IMR-90 (cell line): ENCODE results near the gene UBE2O. TPM values are rescaled to one million over a fixed set of nuclear protein-coding genes. Genes with fewer than 3 reads are reported as not detected.

ENCODE experiments used
- ATAC-seq: fragments of 200-7000 bp; cut with Tn5 transposase; 2 replicates; pipeline ENCODE4 v1.9.1; 2020; ENCODE audit warnings: low read depth, mild to moderate bottlenecking, moderate library complexity
- BruUV-seq: library from RNA; stranded (reverse); fragments of 400-500 nt; replicated peaks from 2 replicates; lab custom pipeline; 2021; lab: Mats Ljungman, UMichigan
- CTCF ChIA-PET: fragments of 300-600 bp; formaldehyde crosslinking; extraction: SDS; loops from one replicate; lab custom pipeline; 2021; ENCODE audit warnings: antibody characterized with exemption; lab: Yijun Ruan, JAX
- POLR2A ChIA-PET: fragments of 300-600 bp; sonication (Branson Sonifier 250); formaldehyde crosslinking; loops from one replicate; lab custom pipeline; 2022; ENCODE audit warnings: antibody characterized with exemption; ENCODE audit not compliant: unreplicated experiment; lab: Charles Lee
- DNase-seq: peaks from one replicate; pipeline ENCODE4 v3.0.0; 2013
- H2AFZ ChIP-seq: replicated peaks from 2 replicates; pipeline ENCODE3; 2013; ENCODE audit warnings: low read length, mild to moderate bottlenecking; ENCODE audit not compliant: poor library complexity
- H2AK5ac ChIP-seq: 2 replicates; pipeline ENCODE4 v1.6.1; 2013; ENCODE audit warnings: low read depth, low read length, inconsistent platforms
- H2AK9ac ChIP-seq: replicated peaks from 2 replicates; pipeline ENCODE3; 2013; ENCODE audit warnings: mild to moderate bottlenecking, low read depth, low read length, moderate library complexity; ENCODE audit not compliant: poor library complexity
- H2BK120ac ChIP-seq: 2 replicates; pipeline ENCODE4 v1.6.1; 2013; ENCODE audit warnings: low read depth, low read length, inconsistent platforms
- H2BK15ac ChIP-seq: 3 replicates; pipeline ENCODE4 v1.6.1; 2013; ENCODE audit warnings: low read depth, low read length, inconsistent platforms
- H2BK20ac ChIP-seq: 2 replicates; pipeline ENCODE4 v1.6.1; 2013; ENCODE audit warnings: low read depth, mild to moderate bottlenecking, inconsistent platforms, low read length, moderate library complexity
- H2BK5ac ChIP-seq: 2 replicates; pipeline ENCODE4 v1.6.1; 2013; ENCODE audit warnings: mild to moderate bottlenecking, low read depth, low read length, inconsistent platforms; ENCODE audit not compliant: poor library complexity, severe bottlenecking
- H3K14ac ChIP-seq: replicated peaks from 2 replicates; pipeline ENCODE4 v1.6.1; 2013; ENCODE audit warnings: low read depth, low read length, inconsistent platforms
- H3K18ac ChIP-seq: 2 replicates; pipeline ENCODE4 v1.6.1; 2013; ENCODE audit warnings: low read depth, low read length, control low read depth
- H3K23ac ChIP-seq: 2 replicates; pipeline ENCODE4 v1.6.1; 2013; ENCODE audit warnings: low read depth, low read length, inconsistent platforms
- H3K27ac ChIP-seq: 2 replicates; pipeline ENCODE4 v1.5.1; 2013; ENCODE audit warnings: mild to moderate bottlenecking, control low read depth, low read length; ENCODE audit not compliant: insufficient read depth
- H3K27me3 ChIP-seq: 2 replicates; pipeline ENCODE4 v1.6.1; 2013; ENCODE audit warnings: low read length; ENCODE audit not compliant: control insufficient read depth, insufficient read depth
- H3K36me3 ChIP-seq: 2 replicates; pipeline ENCODE4 v1.6.1; 2013; ENCODE audit warnings: low read length, mixed read lengths; ENCODE audit not compliant: control insufficient read depth, insufficient read depth
- H3K4ac ChIP-seq: 2 replicates; pipeline ENCODE4 v1.6.1; 2013; ENCODE audit warnings: low read depth, low read length, inconsistent platforms
- H3K4me1 ChIP-seq: 2 replicates; pipeline ENCODE4 v1.6.1; 2013; ENCODE audit warnings: low read length, mixed read lengths; ENCODE audit not compliant: control insufficient read depth, insufficient read depth
- H3K4me2 ChIP-seq: 2 replicates; pipeline ENCODE4 v1.6.1; 2013; ENCODE audit warnings: low read depth, mild to moderate bottlenecking, control low read depth, low read length, moderate library complexity
- H3K4me3 ChIP-seq: 2 replicates; pipeline ENCODE4 v1.5.1; 2013; ENCODE audit warnings: low read depth, mild to moderate bottlenecking, control low read depth, low read length, moderate library complexity; ENCODE audit not compliant: insufficient read depth
- H3K56ac ChIP-seq: 2 replicates; pipeline ENCODE4 v1.6.1; 2013; ENCODE audit warnings: low read length, inconsistent platforms; ENCODE audit not compliant: insufficient read depth; ENCODE audit errors: extremely low read depth
- H3K79me1 ChIP-seq, 2 experiments: 2 replicates each; pipeline ENCODE4 v1.6.1; 2013; ENCODE audit warnings: low read length in 2 of 2, inconsistent platforms in 1 of 2, low read depth in 1 of 2
- H3K9ac ChIP-seq: 2 replicates; pipeline ENCODE4 v1.6.1; 2013; ENCODE audit warnings: low read depth, low read length, control low read depth
- H3K9me1 ChIP-seq: 2 replicates; pipeline ENCODE4 v1.6.1; 2013; ENCODE audit warnings: low read length, inconsistent platforms; ENCODE audit not compliant: insufficient read depth
- H3K9me3 ChIP-seq: 2 replicates; pipeline ENCODE4 v1.6.1; 2013; ENCODE audit warnings: low read length; ENCODE audit not compliant: control insufficient read depth, insufficient read depth
- H4K20me1 ChIP-seq: 2 replicates; pipeline ENCODE4 v1.6.1; 2013; ENCODE audit warnings: low read length, inconsistent platforms; ENCODE audit not compliant: insufficient read depth
- H4K5ac ChIP-seq: 2 replicates; pipeline ENCODE4 v1.6.1; 2013; ENCODE audit warnings: mild to moderate bottlenecking, low read depth, low read length, control low read depth
- H4K8ac ChIP-seq, 2 experiments: 2 replicates each; pipeline ENCODE4 v1.6.1; 2013; ENCODE audit warnings: low read depth in 2 of 2, low read length in 2 of 2, control low read depth in 1 of 2, inconsistent platforms in 1 of 2
- H4K91ac ChIP-seq: 2 replicates; pipeline ENCODE4 v1.6.1; 2013; ENCODE audit warnings: low read depth, low read length, inconsistent platforms; ENCODE audit not compliant: insufficient read depth
- BHLHE40 ChIP-seq: fragments of 150-350 bp; IDR thresholded peaks from 2 replicates; pipeline ENCODE4 v1.6.1; 2016; ENCODE audit warnings: mild to moderate bottlenecking, low read depth, low read length
- MAFK ChIP-seq: IDR thresholded peaks from 2 replicates; pipeline ENCODE4 v1.6.1; 2012; ENCODE audit warnings: low read depth, low read length, improper control_type of control experiment
- MAZ ChIP-seq: IDR thresholded peaks from 2 replicates; pipeline ENCODE4 v1.6.1; 2012; ENCODE audit warnings: low read depth, mild to moderate bottlenecking, low read length, improper control_type of control experiment, moderate library complexity, borderline replicate concordance
- RAD21 ChIP-seq: IDR thresholded peaks from 2 replicates; pipeline ENCODE4 v1.6.1; 2012; ENCODE audit warnings: low read length, improper control_type of control experiment
- WGBS, 2 experiments: methylation state at CpG; one replicate each; pipeline versions ENCODE4 v1.1.5 to v1.1.7; 2013; ENCODE audit warnings: missing lambda C conversion rate in 2 of 2; ENCODE audit not compliant: insufficient read length in 1 of 2; ENCODE audit errors: extremely low coverage in 2 of 2; 5-methylcytosine and 5-hydroxymethylcytosine counted together
- dilution Hi-C: fragments of 300-500 bp; cut with HindIII; formaldehyde crosslinking; loops from one replicate; pipeline ENCODE4 v1.14.3; 2018; ENCODE audit warnings: low sequenced_read_pairs; ENCODE audit not compliant: unreplicated experiment
- in situ Hi-C: fragments of 300-500 bp; cut with MboI; formaldehyde crosslinking; loops from 3 replicates; pipeline ENCODE4 v1.14.3; 2019; ENCODE audit warnings: low sequenced_read_pairs, inconsistent platforms, mixed read lengths
- intact Hi-C: fragments of 100-400 bp; cut with micrococcal nuclease; formaldehyde crosslinking; loops from 2 replicates; pipeline ENCODE4 v1.10.0; 2022
- polyA plus RNA-seq, 3 experiments: library from polyadenylated mRNA; depleted of rRNA; stranded (reverse); fragments of >200 nt; gene quantifications; 2 replicates each; pipeline ENCODE4 v1.2.3, GENCODE V29; 2012; ENCODE audit warnings: low replicate concordance in 1 of 3
- total RNA-seq: library from RNA; depleted of rRNA; stranded (reverse); fragments of >200 nt; gene quantifications from 2 replicates; pipeline ENCODE4 v1.2.3, GENCODE V29; 2012

The UBE2O gene
- total and polyA plus RNA-seq, 2 of the 4 experiments (the other 2 are of a cell fraction) = 17.6 TPM

- Histone ChIP-seq H3K18ac (no peak overlapping the region), H3K79me1 (peaks cover 19 to 40% of the 10 kb centered on the region in 2 experiments; a peak in 3 of 4 replicates), H3K4me1 (peaks cover 8% of the 10 kb centered on the region), H3K14ac (no peak overlapping the region), H3K56ac (no peak overlapping the region), H3K36me3 (no peaks in the 10 kb centered on the region), H2BK20ac (no peak overlapping the region), H3K27ac (no peak overlapping the region), H2AK9ac (peak overlapping the region; percentile 95), H3K9me1 (peaks cover 13% of the 10 kb centered on the region), H4K20me1 (peaks cover 42% of the 10 kb centered on the region), H3K4me3 (0 out of 2 replicates have a peak overlapping the region, but pooled peaks have one; percentile 7), H2BK15ac (no peak overlapping the region), H3K23ac (no peak overlapping the region), H3K9ac (no peak overlapping the region), H2AFZ (peak overlapping the region; percentile 97), H2BK5ac (no peak overlapping the region), H3K9me3 (no peaks in the 10 kb centered on the region), H4K8ac (no peak overlapping the region), H2BK120ac (no peak overlapping the region), H4K5ac (no peak overlapping the region), H4K91ac (no peak overlapping the region), H3K4me2 (no peak overlapping the region), H2AK5ac (no peak overlapping the region), H3K4ac (no peak overlapping the region), H3K27me3 (no peaks in the 10 kb centered on the region)
- in situ Hi-C loops = no loop called here
- no peak for ATAC-seq
- no peak for DNase-seq
- dilution Hi-C loops = no loop called here
- ChIA-PET POLR2A (no interaction called here), CTCF (interaction anchor here (0.8 to 2.4 kb wide), 2 partner anchors 13 to 93 kb away, joined by 3 to 7 read pairs; no protein-coding TSS in a partner anchor)
- no CpG with 5 or more reads among the region's 6 CpGs for WGBS, 2 experiments
- intact Hi-C loops = loop anchor here (10.0 kb wide), 1 partner anchor 139 kb away; no protein-coding TSS in a partner anchor
- BruUV-seq = no TSS peak
- TF ChIP-seq BHLHE40 (no peak), MAZ (no peak), MAFK (no peak), RAD21 (no peak)
These were observed 435 bp upstream of the UBE2O start for GRCh38 chr17:76453431-76453743.
